Mesendoderm (in vitro differentiated cells): Measurements from ENCODE around the gene HOXD3.

Experiments
- small RNA-seq: library from polyadenylated mRNA; stranded (forward); fragments of <200 nt; extraction: miRNeasy Mini kit (QIAGEN cat#:217004); gene quantifications from one replicate; pipeline ENCODE3, GENCODE V24; 2013; ENCODE audit not compliant: insufficient read depth

The HOXD3 gene

Small RNAs within 50 kb of the gene (small RNA-seq; reads per million reads assigned to genes)
- 588 reads per million, percentile 98 among the genes with 10 or more reads in this experiment for gene MIR10B
